ENCODE data around the gene TRIM68. TPM values are rescaled to one million over a fixed set of nuclear protein-coding genes. Genes with fewer than 3 reads are reported as not detected.

TRIM68 gene
- total RNA-seq = 7.8 and 8.7 TPM in 2 replicates

DNA sequence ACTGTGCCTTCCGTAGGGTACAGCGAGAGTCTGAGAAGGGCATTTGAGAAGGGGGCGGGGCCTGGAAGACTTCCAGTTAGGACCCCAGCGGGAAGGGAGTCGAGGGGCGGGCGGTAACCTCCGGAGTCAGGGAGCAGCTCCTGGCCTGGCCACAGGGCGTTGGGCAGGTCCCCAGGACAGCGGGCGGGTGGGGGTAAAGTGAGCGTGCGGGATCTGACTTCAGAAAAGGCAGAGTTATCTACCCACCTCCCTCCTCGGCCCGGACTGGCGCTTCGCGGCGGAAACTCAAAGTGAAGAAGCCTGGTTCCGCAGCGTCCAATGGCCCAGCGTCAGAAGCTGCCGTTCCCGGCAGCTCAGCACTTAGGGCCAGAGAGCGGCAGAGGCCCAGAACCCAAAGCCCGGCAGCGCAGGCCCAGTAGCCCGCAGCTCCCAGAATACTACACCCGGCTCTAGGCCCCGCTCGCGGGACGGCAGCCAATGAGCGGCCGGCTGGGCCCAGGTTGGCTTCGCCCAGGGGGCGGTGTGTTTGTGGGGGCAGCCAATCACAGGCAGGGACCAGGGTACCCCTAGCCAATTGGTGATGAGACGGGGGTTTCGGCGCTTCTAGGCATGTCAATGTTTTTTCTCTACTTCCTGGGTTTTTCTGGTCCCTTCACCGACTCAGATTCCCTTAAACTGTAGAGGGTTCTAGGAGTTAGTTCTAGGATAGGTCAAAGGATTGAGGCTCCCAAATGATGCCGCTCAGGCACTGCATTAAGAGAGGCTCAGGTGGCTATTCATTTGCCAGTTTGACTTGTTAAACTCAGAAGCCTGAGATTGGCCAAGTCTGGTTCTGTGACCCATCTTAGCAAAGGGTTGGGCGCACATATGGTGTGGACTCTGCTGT lies at the start of gene TRIM68:
Gene TRIM68, minus strand, starts transcription at position 451 of the 886 bp plus-strand sequence. CDS start 2,727 bp downstream, outside the sequence.

DNA sequence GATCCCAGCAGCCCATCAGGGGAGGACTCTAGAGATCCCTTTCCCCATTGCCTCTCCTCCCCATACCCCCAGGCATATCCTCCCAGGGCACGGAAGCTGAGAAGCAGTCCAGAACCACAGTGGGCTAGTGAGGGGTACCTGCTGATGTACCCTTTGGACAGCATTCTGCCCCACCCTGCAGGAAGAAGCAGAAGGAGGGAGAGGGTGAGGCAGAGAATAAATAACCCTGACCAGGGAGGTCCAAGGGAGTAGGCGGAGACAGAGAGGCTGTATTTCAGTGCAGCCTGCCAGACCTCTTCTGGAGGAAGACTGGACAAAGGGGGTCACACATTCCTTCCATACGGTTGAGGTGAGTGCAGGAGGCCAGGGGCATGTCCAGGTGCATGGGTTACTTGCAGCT lies 35.7 kb upstream of the TRIM68 start, which contains the start of gene OR51E1:
Gene OR51E1, plus strand, starts transcription at position 301 of the 400 bp plus-strand sequence. CDS start 8,545 bp downstream, outside the sequence.

DNA sequence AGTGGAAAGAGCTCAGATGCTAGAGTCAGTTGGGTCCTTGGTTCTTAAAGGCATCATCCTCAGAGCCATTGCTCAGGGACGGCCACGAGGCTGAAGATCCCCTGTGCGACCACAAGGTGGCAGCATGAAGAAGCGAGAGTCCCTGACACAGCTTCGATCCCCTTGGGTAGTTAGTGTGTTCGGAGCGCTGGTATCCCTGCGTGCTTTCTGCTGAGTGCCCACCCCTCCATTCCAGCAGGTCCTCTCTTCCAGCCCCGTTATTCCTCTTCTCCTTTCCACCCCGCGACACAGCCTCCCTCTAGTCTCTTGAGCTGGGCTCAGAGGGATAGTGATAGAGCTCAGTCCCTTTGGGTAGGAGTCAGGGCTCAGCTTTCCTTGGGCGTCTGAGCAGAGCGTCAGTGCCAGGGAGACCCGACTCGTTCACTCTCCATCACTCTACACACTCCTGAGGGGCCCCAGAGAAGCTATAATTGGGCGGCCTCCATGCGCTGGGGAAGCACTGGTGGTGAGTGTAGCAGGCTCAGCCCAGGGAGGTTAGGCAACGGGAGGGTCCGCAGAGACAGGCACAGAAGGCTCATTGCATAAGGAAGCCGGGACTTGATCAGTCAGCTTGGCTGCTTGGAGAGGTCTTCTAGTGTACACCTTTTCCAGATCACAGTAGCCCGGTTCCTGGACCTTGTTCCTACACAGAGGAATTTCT lies 29.1 kb upstream of the TRIM68 start, which contains the start of gene OR51D1:
Gene OR51D1, plus strand, starts transcription at position 516 of the 700 bp plus-strand sequence. CDS start 2,314 bp downstream, outside the sequence.

DNA sequence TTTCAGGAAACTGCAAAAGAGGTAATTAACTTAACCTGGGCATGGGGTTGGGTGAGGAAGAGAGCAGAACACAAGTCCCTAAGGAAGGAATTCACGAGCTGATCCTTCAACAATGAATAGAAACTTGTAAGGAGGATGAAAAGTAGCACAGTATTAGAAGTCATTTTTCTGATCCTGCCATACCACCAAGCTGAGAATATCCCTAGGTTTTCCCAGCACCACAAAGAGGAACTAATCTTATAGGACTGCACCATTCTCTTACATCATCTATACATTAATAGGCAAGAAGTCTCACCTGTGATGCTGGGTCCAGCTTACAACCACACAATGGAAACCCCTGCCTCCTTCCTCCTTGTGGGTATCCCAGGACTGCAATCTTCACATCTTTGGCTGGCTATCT lies 14.3 kb downstream of the TRIM68 start, which contains the start of gene OR52I1:
Gene OR52I1, plus strand, starts transcription at position 301 of the 400 bp plus-strand sequence. Its CDS starts 0 bp downstream, at position 301.

DNA sequence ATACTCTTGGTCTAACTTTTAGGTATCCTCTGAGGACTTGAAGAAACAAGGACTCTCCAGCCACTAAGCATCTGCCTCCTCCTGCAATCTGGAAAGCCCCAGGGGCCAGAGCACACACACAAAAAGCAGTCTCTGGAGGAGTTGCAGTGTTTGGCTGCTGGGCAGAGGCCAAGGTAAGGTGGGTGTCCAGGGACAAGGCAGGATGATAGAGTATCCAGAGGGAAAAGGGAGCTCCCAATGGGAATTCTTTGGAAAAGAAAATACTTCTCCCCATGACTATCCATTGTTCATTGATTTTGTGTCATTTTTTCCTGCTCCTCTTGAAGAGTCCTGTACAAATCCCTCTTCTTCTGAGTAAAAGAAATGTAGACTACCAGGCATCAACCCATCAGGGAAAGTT lies 26.6 kb downstream of the TRIM68 start, which contains the start of gene OR52I2:
Gene OR52I2, plus strand, starts transcription at position 301 of the 400 bp plus-strand sequence.

Other genes with a start within 250 kb of the TRIM68 start
- gene OR52B4, start 239.8 kb downstream of the TRIM68 start, total RNA-seq = not detected in 2 replicates
- gene TRIM21, start 214.5 kb downstream of the TRIM68 start, total RNA-seq = 17.7 and 18.8 TPM in 2 replicates
- not detected in 2 replicates for gene OR52K2, start 158.9 kb downstream of the TRIM68 start, total RNA-seq
- not detected in 2 replicates for gene OR52K1, start 125.6 kb downstream of the TRIM68 start, total RNA-seq
- not detected in 2 replicates for gene OR52M1, start 63.0 kb downstream of the TRIM68 start, total RNA-seq
- gene OR52I2, start 26.5 kb downstream of the TRIM68 start, total RNA-seq = not detected in 2 replicates
- not detected in 2 replicates for gene OR52I1, start 14.2 kb downstream of the TRIM68 start, total RNA-seq
- gene OR51D1, start 29.2 kb upstream of the TRIM68 start, total RNA-seq = not detected in 2 replicates
- not detected in 2 replicates for gene OR51E1, start 35.8 kb upstream of the TRIM68 start, total RNA-seq
- gene OR51E2, start 89.6 kb upstream of the TRIM68 start, total RNA-seq = not detected in 2 replicates
- gene MMP26, start 96.6 kb upstream of the TRIM68 start, total RNA-seq = not detected in 2 replicates
- gene OR51F1, start 161.7 kb upstream of the TRIM68 start, total RNA-seq = not detected in 2 replicates
- gene OR52R1, start 196.1 kb upstream of the TRIM68 start, total RNA-seq = not detected in 2 replicates
- gene OR51F2, start 213.1 kb upstream of the TRIM68 start, total RNA-seq = not detected in 2 replicates
- gene OR51S1, start 241.0 kb upstream of the TRIM68 start, total RNA-seq = not detected in 2 replicates